ENCODE data around the gene WNT8B. TPM values are rescaled to one million over a fixed set of nuclear protein-coding genes. Genes with fewer than 3 reads are reported as not detected.

Gene WNT8B
- total and polyA plus RNA-seq, 10 donors = 0.03 TPM; not detected in 9

GRCh38 chr10:100482181-100482833 is 19.5 kb downstream of the WNT8B start:
- TF ChIP-seq POLR2AphosphoS5 (IDR thresholded peaks at IDR 0.05) (peak in 2 of 3 donors; percentile 48 to 68), POLR2A (IDR thresholded peaks at IDR 0.05) (no peak), CTCF (IDR thresholded peaks at IDR 0.05 in 8 of 11, conservative IDR thresholded peaks at IDR 0.05 in 3 of 11) (peak in 10 of 11 experiments; percentile 26 to 92 (median 78))
- Histone ChIP-seq H3K27ac (no peak overlapping the region), H3K27me3 (replicated peaks in 1 of 7) (peaks cover 0 to 60% (median 14%) of the 10 kb centered on the region in 7 donors), H3K36me3 (peaks cover 0 to 29% (median 5%) of the 10 kb centered on the region in 6 donors), H3K4me1 (peaks cover 11 to 26% (median 18%) of the 10 kb centered on the region in 6 donors), H3K9me3 (no peaks in the 10 kb centered on the region), H3K4me3 (peak overlapping the region; percentile 41 to 77 (median 54))
- WGBS, 5 donors = 0 to 1% (median 1%) methylated on average over 25 to 59 of the region's 59 CpGs
- intact Hi-C loops (cut with DNase I; ENCODE audit: low total_unique reads) = no loop called here
- peak; percentile 92 for DNase-seq

- WGBS, 5 donors = 37 to 54% (median 44%) methylated on average over 5 of the region's 5 CpGs
- DNase-seq = no peak
- TF ChIP-seq POLR2AphosphoS5 (IDR thresholded peaks at IDR 0.05) (no peak), CTCF (IDR thresholded peaks at IDR 0.05 in 8 of 11, conservative IDR thresholded peaks at IDR 0.05 in 3 of 11) (peak in 5 of 11 experiments; percentile 0 to 28 (median 9)), POLR2A (IDR thresholded peaks at IDR 0.05) (no peak)
- Histone ChIP-seq H3K4me3 (peak overlapping the region in 6 of 8 donors; percentile 50 to 77 (median 57)), H3K9me3 (no peaks in the 10 kb centered on the region), H3K36me3 (peaks cover 0 to 34% (median 10%) of the 10 kb centered on the region in 6 donors), H3K27ac (no peak overlapping the region), H3K27me3 (replicated peaks in 1 of 7) (peaks cover 0 to 57% (median 14%) of the 10 kb centered on the region in 7 donors), H3K4me1 (peaks cover 11 to 26% (median 18%) of the 10 kb centered on the region in 6 donors)
- intact Hi-C loops (cut with DNase I; ENCODE audit: low total_unique reads) = no loop called here
These were observed 20.0 kb downstream of the WNT8B start for GRCh38 chr10:100482834-100483185.

GRCh38 chr10:100483876-100484666 is 21.3 kb downstream of the WNT8B start:
- Histone ChIP-seq H3K4me3 (no peak overlapping the region), H3K27ac (no peak overlapping the region), H3K36me3 (peaks cover 0 to 46% (median 22%) of the 10 kb centered on the region in 6 donors), H3K27me3 (replicated peaks in 1 of 7) (peaks cover 0 to 45% (median 12%) of the 10 kb centered on the region in 7 donors), H3K9me3 (no peaks in the 10 kb centered on the region), H3K4me1 (peaks cover 11 to 26% (median 18%) of the 10 kb centered on the region in 6 donors)
- no peak for TF ChIP-seq CTCF (IDR thresholded peaks at IDR 0.05 in 8 of 11, conservative IDR thresholded peaks at IDR 0.05 in 3 of 11)
- no peak for TF ChIP-seq POLR2A (IDR thresholded peaks at IDR 0.05)
- TF ChIP-seq POLR2AphosphoS5 (IDR thresholded peaks at IDR 0.05) = no peak
- intact Hi-C loops (cut with DNase I; ENCODE audit: low total_unique reads) = no loop called here
- DNase-seq = no peak
- 78 to 91% (median 89%) methylated on average over 5 of the region's 5 CpGs for WGBS, 5 donors

DNA sequence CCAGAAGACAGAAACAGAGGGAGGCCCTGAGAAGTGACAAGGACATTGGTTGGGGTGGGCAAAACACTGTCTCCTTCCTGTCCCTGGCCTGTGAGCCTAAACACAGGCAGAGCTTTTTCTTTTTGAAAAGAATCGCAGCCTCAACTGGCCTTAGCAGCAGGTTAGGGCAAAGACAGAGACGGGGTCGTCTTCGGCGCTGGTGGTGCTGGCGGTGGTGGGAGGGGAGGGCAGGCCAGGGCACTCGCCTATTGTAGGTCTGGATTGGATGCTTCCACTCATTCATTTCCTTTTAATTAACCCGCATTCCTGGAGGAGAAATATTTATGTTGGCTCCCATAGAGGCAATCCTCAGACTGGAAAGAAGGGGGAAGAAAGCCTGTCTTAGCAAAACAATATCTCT is 22.6 kb downstream of the WNT8B start:
- Histone ChIP-seq H3K4me3 (no peak overlapping the region), H3K27ac (no peak overlapping the region), H3K27me3 (replicated peaks in 1 of 7) (peaks cover 0 to 32% (median 9%) of the 10 kb centered on the region in 7 donors), H3K36me3 (peaks cover 0 to 59% (median 35%) of the 10 kb centered on the region in 6 donors), H3K9me3 (no peaks in the 10 kb centered on the region), H3K4me1 (peaks cover 11 to 26% (median 18%) of the 10 kb centered on the region in 6 donors)
- intact Hi-C loops (cut with DNase I; ENCODE audit: low total_unique reads) = no loop called here
- no peak for TF ChIP-seq CTCF (IDR thresholded peaks at IDR 0.05 in 8 of 11, conservative IDR thresholded peaks at IDR 0.05 in 3 of 11)
- TF ChIP-seq POLR2AphosphoS5 (IDR thresholded peaks at IDR 0.05) = no peak
- no peak for TF ChIP-seq POLR2A (IDR thresholded peaks at IDR 0.05)
- WGBS, 5 donors = 85 to 95% (median 92%) methylated on average over 8 of the region's 8 CpGs
- no peak for DNase-seq
